ENCODE measurements around the gene POMC. TPM values are rescaled to one million over a fixed set of nuclear protein-coding genes. Genes with fewer than 3 reads are reported as not detected.

The POMC gene
- total RNA-seq, 1 donor from 2014 or later, result not detected

- H3K4me3 Mint-ChIP-seq (ENCODE audit: unreplicated experiment), result no peak overlapping the region
- H3K27ac Mint-ChIP-seq (ENCODE audit: unreplicated experiment), result peak overlapping the region; percentile 34
- peaks cover 13% of the 10 kb centered on the region for H3K36me3 Mint-ChIP-seq (ENCODE audit: low read depth, unreplicated experiment)
- Histone ChIP-seq H3K27me3 (ENCODE audit: insufficient read depth, low read length) (no peaks in the 10 kb centered on the region), H3K9ac (ENCODE audit: low read length) (no peak overlapping the region), H3K79me2 (ENCODE audit: insufficient read depth, low read length) (no peaks in the 10 kb centered on the region), H2AFZ (ENCODE audit: low read depth, low read length) (no peak overlapping the region), H3K36me3 (ENCODE audit: insufficient read depth, low read length) (no peaks in the 10 kb centered on the region), H3K4me2 (ENCODE audit: low read length) (no peak overlapping the region), H3K27ac (ENCODE audit: low read depth, low read length) (no peak overlapping the region), H3K9me3 (ENCODE audit: insufficient read depth, low read depth, low read length) (no peaks in the 10 kb centered on the region), H4K20me1 (ENCODE audit: insufficient read depth, low read length) (no peaks in the 10 kb centered on the region), H3K4me3 (ENCODE audit: insufficient read depth, low read depth, low read length) (no peak overlapping the region), H3K4me1 (ENCODE audit: insufficient read depth, low read length) (no peaks in the 10 kb centered on the region)
- FAIRE-seq (no peak), DNase-seq (ENCODE audit: low read depth) (no peak)
- H3K9me3 Mint-ChIP-seq (ENCODE audit: unreplicated experiment), result no peaks in the 10 kb centered on the region
- TF ChIP-seq, protein P1, sequence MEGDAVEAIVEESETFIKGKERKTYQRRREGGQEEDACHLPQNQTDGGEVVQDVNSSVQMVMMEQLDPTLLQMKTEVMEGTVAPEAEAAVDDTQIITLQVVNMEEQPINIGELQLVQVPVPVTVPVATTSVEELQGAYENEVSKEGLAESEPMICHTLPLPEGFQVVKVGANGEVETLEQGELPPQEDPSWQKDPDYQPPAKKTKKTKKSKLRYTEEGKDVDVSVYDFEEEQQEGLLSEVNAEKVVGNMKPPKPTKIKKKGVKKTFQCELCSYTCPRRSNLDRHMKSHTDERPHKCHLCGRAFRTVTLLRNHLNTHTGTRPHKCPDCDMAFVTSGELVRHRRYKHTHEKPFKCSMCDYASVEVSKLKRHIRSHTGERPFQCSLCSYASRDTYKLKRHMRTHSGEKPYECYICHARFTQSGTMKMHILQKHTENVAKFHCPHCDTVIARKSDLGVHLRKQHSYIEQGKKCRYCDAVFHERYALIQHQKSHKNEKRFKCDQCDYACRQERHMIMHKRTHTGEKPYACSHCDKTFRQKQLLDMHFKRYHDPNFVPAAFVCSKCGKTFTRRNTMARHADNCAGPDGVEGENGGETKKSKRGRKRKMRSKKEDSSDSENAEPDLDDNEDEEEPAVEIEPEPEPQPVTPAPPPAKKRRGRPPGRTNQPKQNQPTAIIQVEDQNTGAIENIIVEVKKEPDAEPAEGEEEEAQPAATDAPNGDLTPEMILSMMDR (IDR thresholded peaks at IDR 0.05; ENCODE audit: insufficient read depth, low read depth, low read length), result no peak
- no peak for TF ChIP-seq EZH2 (IDR thresholded peaks at IDR 0.05; ENCODE audit: insufficient read depth, low read length)
- no peaks in the 10 kb centered on the region for H3K27me3 Mint-ChIP-seq (ENCODE audit: low read depth, unreplicated experiment)
- H3K4me1 Mint-ChIP-seq (ENCODE audit: low read depth, unreplicated experiment), result no peaks in the 10 kb centered on the region
Measured at GRCh38 chr2:25122367-25122766, 46.0 kb downstream of the POMC start.

DNA sequence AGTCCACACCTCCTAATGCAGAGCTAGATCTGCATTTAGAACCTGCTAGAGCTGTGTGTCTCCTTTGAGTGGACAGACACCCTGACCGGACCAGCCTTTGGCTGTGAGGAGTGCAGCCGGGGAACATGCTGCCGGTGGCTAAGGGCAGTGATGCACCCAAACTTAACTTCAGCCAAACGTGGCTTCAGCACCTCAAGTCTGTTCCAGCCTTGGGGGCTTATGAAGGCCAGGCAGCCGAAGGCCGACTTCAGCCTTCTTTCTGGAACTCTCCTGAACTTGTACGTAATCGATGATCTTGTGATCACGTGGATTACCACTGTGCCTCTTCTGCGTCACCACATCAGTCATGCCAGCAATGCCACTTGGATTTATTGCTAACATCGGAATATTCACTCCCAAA, 49.1 kb downstream of the POMC start:
- Mint-ChIP-seq H3K4me3 (ENCODE audit: unreplicated experiment) (no peak overlapping the region), H3K36me3 (ENCODE audit: low read depth, unreplicated experiment) (peaks cover 15% of the 10 kb centered on the region), H3K9me3 (ENCODE audit: unreplicated experiment) (no peaks in the 10 kb centered on the region), H3K4me1 (ENCODE audit: low read depth, unreplicated experiment) (peaks cover 6% of the 10 kb centered on the region), H3K27me3 (ENCODE audit: low read depth, unreplicated experiment) (no peaks in the 10 kb centered on the region), H3K27ac (ENCODE audit: unreplicated experiment) (no peak overlapping the region)
- H3K9me3 ChIP-seq (ENCODE audit: insufficient read depth, low read depth, low read length), result no peaks in the 10 kb centered on the region
- H3K27me3 ChIP-seq (ENCODE audit: insufficient read depth, low read length), result no peaks in the 10 kb centered on the region
- FAIRE-seq, result no peak
- DNase-seq (ENCODE audit: low read depth), result no peak
- H3K4me3 ChIP-seq (ENCODE audit: insufficient read depth, low read depth, low read length), result no peak overlapping the region
- H2AFZ ChIP-seq (ENCODE audit: low read depth, low read length), result no peak overlapping the region
- no peaks in the 10 kb centered on the region for H3K79me2 ChIP-seq (ENCODE audit: insufficient read depth, low read length)
- no peak overlapping the region for H3K4me2 ChIP-seq (ENCODE audit: low read length)
- no peak for TF ChIP-seq EZH2 (IDR thresholded peaks at IDR 0.05; ENCODE audit: insufficient read depth, low read length)
- TF ChIP-seq, protein P1 (IDR thresholded peaks at IDR 0.05; ENCODE audit: insufficient read depth, low read depth, low read length), result no peak
- H3K27ac ChIP-seq (ENCODE audit: low read depth, low read length), result no peak overlapping the region
- no peaks in the 10 kb centered on the region for H4K20me1 ChIP-seq (ENCODE audit: insufficient read depth, low read length)
- no peak overlapping the region for H3K9ac ChIP-seq (ENCODE audit: low read length)
- H3K36me3 ChIP-seq (ENCODE audit: insufficient read depth, low read length), result no peaks in the 10 kb centered on the region
- no peaks in the 10 kb centered on the region for H3K4me1 ChIP-seq (ENCODE audit: insufficient read depth, low read length)

DNA sequence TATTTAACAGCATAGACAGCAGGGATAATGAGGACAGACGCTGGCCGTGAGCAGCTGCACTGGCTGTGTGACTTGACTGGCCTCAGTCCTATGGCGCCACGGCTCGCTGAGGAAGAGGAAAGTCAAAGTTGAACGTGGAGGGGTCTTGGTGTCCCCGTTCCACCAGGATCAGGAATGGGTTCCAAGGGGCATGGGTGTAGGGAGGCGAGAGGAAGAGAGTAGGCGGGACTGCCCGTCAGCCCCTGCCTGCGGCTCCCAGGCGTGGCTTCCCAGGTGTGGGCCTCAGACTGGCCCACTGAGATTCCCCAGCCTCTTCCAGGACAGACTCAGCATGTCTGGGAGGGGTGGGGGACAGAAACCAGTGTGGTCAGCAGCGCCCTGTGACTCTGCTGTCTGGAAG, 51.4 kb downstream of the POMC start:
- no peaks in the 10 kb centered on the region for H3K27me3 Mint-ChIP-seq (ENCODE audit: low read depth, unreplicated experiment)
- no peak overlapping the region for H3K4me3 Mint-ChIP-seq (ENCODE audit: unreplicated experiment)
- H3K4me1 ChIP-seq (ENCODE audit: insufficient read depth, low read length), result no peaks in the 10 kb centered on the region
- H2AFZ ChIP-seq (ENCODE audit: low read depth, low read length), result no peak overlapping the region
- TF ChIP-seq EZH2 (IDR thresholded peaks at IDR 0.05; ENCODE audit: insufficient read depth, low read length), result no peak
- TF ChIP-seq, protein P1 (IDR thresholded peaks at IDR 0.05; ENCODE audit: insufficient read depth, low read depth, low read length), result no peak
- DNase-seq (ENCODE audit: low read depth) (no peak), FAIRE-seq (no peak)
- no peak overlapping the region for H3K9ac ChIP-seq (ENCODE audit: low read length)
- H3K36me3 Mint-ChIP-seq (ENCODE audit: low read depth, unreplicated experiment), result peaks cover 8% of the 10 kb centered on the region
- H3K27ac Mint-ChIP-seq (ENCODE audit: unreplicated experiment), result no peak overlapping the region
- no peaks in the 10 kb centered on the region for H3K9me3 ChIP-seq (ENCODE audit: insufficient read depth, low read depth, low read length)
- H3K4me3 ChIP-seq (ENCODE audit: insufficient read depth, low read depth, low read length), result no peak overlapping the region
- peaks cover 8% of the 10 kb centered on the region for H3K4me1 Mint-ChIP-seq (ENCODE audit: low read depth, unreplicated experiment)
- H3K27ac ChIP-seq (ENCODE audit: low read depth, low read length), result no peak overlapping the region
- no peaks in the 10 kb centered on the region for H3K9me3 Mint-ChIP-seq (ENCODE audit: unreplicated experiment)
- H3K4me2 ChIP-seq (ENCODE audit: low read length), result no peak overlapping the region
- no peaks in the 10 kb centered on the region for H3K36me3 ChIP-seq (ENCODE audit: insufficient read depth, low read length)
- no peaks in the 10 kb centered on the region for H4K20me1 ChIP-seq (ENCODE audit: insufficient read depth, low read length)
- no peaks in the 10 kb centered on the region for H3K79me2 ChIP-seq (ENCODE audit: insufficient read depth, low read length)
- H3K27me3 ChIP-seq (ENCODE audit: insufficient read depth, low read length), result no peaks in the 10 kb centered on the region

Data from astrocyte (in vitro differentiated cells and primary cell).